HEK293 (cell line): Measurements from ENCODE around the gene CDH2.

ENCODE experiments used
- CTCF ChIA-PET: fragments of 350-600 bp; formaldehyde crosslinking; extraction: SDS; loops from one replicate; lab custom pipeline; 2021; ENCODE audit warnings: antibody characterized with exemption; lab: Yijun Ruan, JAX
- POLR2A ChIA-PET: fragments of 300-600 bp; formaldehyde crosslinking; extraction: SDS; loops from one replicate; lab custom pipeline; 2020; ENCODE audit warnings: antibody characterized with exemption, inconsistent platforms; lab: Yijun Ruan, JAX
- H3K27ac ChIP-seq: fragments of 200-500 bp; sonication (Bioruptor generic); 2 replicates; pipeline ENCODE4 v1.5.1; 2014; ENCODE audit warnings: low read depth, low read length, control low read depth, inconsistent platforms; ENCODE audit errors: extremely low read depth
- H3K36me3 ChIP-seq, 2 experiments: fragments of 200-500 bp in 1 of 2; sonication (Bioruptor generic) in 1 of 2; 1 replicate in 1 of 2; 2 replicates in 1 of 2; pipeline ENCODE4 v1.5.1; 2014 to 2017; ENCODE audit warnings: inconsistent platforms in 2 of 2, low read length in 2 of 2; ENCODE audit not compliant: control insufficient read depth in 2 of 2, insufficient read depth in 1 of 2
- H3K4me1 ChIP-seq: fragments of 200-500 bp; sonication (Bioruptor generic); 2 replicates; pipeline ENCODE4 v1.5.1; 2014; ENCODE audit warnings: mild to moderate bottlenecking, low read length, inconsistent platforms; ENCODE audit not compliant: control insufficient read depth, insufficient read depth
- H3K4me3 ChIP-seq: 2 replicates; pipeline ENCODE4 v1.5.1; 2011; ENCODE audit warnings: low read depth, mild to moderate bottlenecking, control low read depth, low read length, moderate library complexity
- H3K9me3 ChIP-seq: fragments of 200-500 bp; sonication (Bioruptor generic); 2 replicates; pipeline ENCODE4 v1.5.1; 2014; ENCODE audit warnings: low read depth, low read length, inconsistent platforms; ENCODE audit not compliant: control insufficient read depth, insufficient read depth
- GLI2 ChIP-seq: fragments of 450-650 bp; formaldehyde crosslinking; IDR thresholded peaks from 2 replicates; pipeline ENCODE4; 2017; ENCODE audit warnings: missing biosample characterization, missing genetic modification characterization, low read depth, borderline replicate concordance
- GLIS2 ChIP-seq: fragments of 450-650 bp; formaldehyde crosslinking; IDR thresholded peaks from 2 replicates; pipeline ENCODE4 v1.5.1; 2016; ENCODE audit warnings: missing biosample characterization, missing genetic modification characterization
- YY2 ChIP-seq: fragments of 450-650 bp; formaldehyde crosslinking; IDR thresholded peaks from 2 replicates; pipeline ENCODE4 v1.5.1; 2016; ENCODE audit warnings: missing biosample characterization, missing genetic modification characterization
- ZBTB20 ChIP-seq: fragments of 450-650 bp; formaldehyde crosslinking; IDR thresholded peaks from 2 replicates; pipeline ENCODE4 v1.5.1; 2016; ENCODE audit warnings: missing biosample characterization, missing genetic modification characterization
- ZNF132 ChIP-seq: fragments of 450-650 bp; formaldehyde crosslinking; IDR thresholded peaks from 2 replicates; pipeline ENCODE4 v1.5.1; 2017; ENCODE audit warnings: missing biosample characterization, missing genetic modification characterization, borderline replicate concordance
- ZNF140 ChIP-seq: fragments of 450-650 bp; formaldehyde crosslinking; IDR thresholded peaks from 2 replicates; pipeline ENCODE4 v1.5.1; 2016; ENCODE audit warnings: missing biosample characterization, missing genetic modification characterization
- ZNF155 ChIP-seq: fragments of 450-650 bp; formaldehyde crosslinking; IDR thresholded peaks from 2 replicates; pipeline ENCODE4 v1.5.1; 2016; ENCODE audit warnings: missing biosample characterization, missing genetic modification characterization
- ZNF223 ChIP-seq: fragments of 450-650 bp; formaldehyde crosslinking; IDR thresholded peaks from 2 replicates; pipeline ENCODE4 v1.5.1; 2016; ENCODE audit warnings: missing biosample characterization, missing genetic modification characterization
- ZNF473 ChIP-seq: fragments of 450-650 bp; formaldehyde crosslinking; IDR thresholded peaks from 2 replicates; pipeline ENCODE4 v1.5.1; 2017; ENCODE audit warnings: missing biosample characterization, missing genetic modification characterization
- ZNF548 ChIP-seq: fragments of 450-650 bp; formaldehyde crosslinking; IDR thresholded peaks from 2 replicates; pipeline ENCODE4 v1.5.1; 2016; ENCODE audit warnings: missing biosample characterization, missing genetic modification characterization
- ZNF560 ChIP-seq: fragments of 450-650 bp; formaldehyde crosslinking; IDR thresholded peaks from 2 replicates; pipeline ENCODE4 v1.5.1; 2017; ENCODE audit warnings: missing biosample characterization, missing genetic modification characterization, borderline replicate concordance
- ZNF624 ChIP-seq: fragments of 450-650 bp; formaldehyde crosslinking; IDR thresholded peaks from 2 replicates; pipeline ENCODE4 v1.5.1; 2017; ENCODE audit warnings: missing biosample characterization, missing genetic modification characterization
- ZNF677 ChIP-seq: fragments of 450-650 bp; IDR thresholded peaks from 2 replicates; pipeline ENCODE4 v1.5.0; 2018; ENCODE audit warnings: missing biosample characterization, mild to moderate bottlenecking, missing genetic modification characterization, moderate library complexity
- ZNF747 ChIP-seq: fragments of 450-650 bp; formaldehyde crosslinking; IDR thresholded peaks from 2 replicates; pipeline ENCODE4 v1.5.1; 2016; ENCODE audit warnings: missing biosample characterization, missing genetic modification characterization
- TF ChIP-seq, protein P1 (sequence below): fragments of 450-650 bp; formaldehyde crosslinking; IDR thresholded peaks from 2 replicates; pipeline ENCODE4 v1.5.1; 2016; ENCODE audit warnings: missing biosample characterization, missing genetic modification characterization
- TF ChIP-seq, protein P2 (sequence below): fragments of 450-650 bp; formaldehyde crosslinking; IDR thresholded peaks from 2 replicates; pipeline ENCODE4 v1.5.1; 2016; ENCODE audit warnings: missing biosample characterization, missing genetic modification characterization, low read depth
- TF ChIP-seq, protein P3 (sequence below): fragments of 450-650 bp; formaldehyde crosslinking; conservative IDR thresholded peaks from 2 replicates; pipeline ENCODE4 v1.5.1; 2016; ENCODE audit warnings: low read depth, missing biosample characterization, missing genetic modification characterization
- TF ChIP-seq, protein P4 (sequence below): fragments of 450-650 bp; formaldehyde crosslinking; IDR thresholded peaks from 2 replicates; pipeline ENCODE4 v1.5.1; 2016; ENCODE audit warnings: missing biosample characterization, missing genetic modification characterization
- TF ChIP-seq, protein P5 (sequence below): fragments of 450-650 bp; formaldehyde crosslinking; IDR thresholded peaks from 2 replicates; pipeline ENCODE4 v1.5.0; 2017; ENCODE audit warnings: missing biosample characterization, missing genetic modification characterization, borderline replicate concordance

Gene CDH2

DNA sequence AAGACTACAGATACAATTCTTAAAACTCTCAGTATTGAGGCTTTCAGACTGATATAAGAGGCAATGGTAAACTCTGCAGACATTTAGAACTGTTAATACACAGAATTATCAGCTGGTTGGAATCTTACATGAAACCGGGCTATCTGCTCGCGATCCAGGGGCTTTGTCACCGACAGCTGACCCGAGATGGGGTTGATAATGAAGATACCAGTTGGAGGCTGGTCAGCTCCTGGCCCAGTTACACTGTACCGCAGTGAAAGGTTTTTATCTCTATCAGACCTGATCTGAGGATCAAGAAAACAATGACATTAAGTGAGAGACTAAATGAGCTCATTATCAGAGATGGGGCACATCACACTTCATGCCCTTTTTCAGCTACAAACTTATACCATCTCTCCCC is 167.3 kb downstream of the CDH2 start:
- CTCF ChIA-PET, result interaction anchor here (0.6 kb wide), 1 partner anchor 230 kb away, joined by 3 read pairs; no protein-coding TSS in a partner anchor

More for the DNA sequence above, 167.3 kb downstream of the CDH2 start:
- Histone ChIP-seq H3K27ac (no peak overlapping the region), H3K36me3 (peaks cover 4 to 21% of the 10 kb centered on the region in 2 experiments; a peak in 2 of 3 replicates), H3K4me3 (no peak overlapping the region), H3K9me3 (no peaks in the 10 kb centered on the region), H3K4me1 (peaks cover 6% of the 10 kb centered on the region; the same call in 1 of the 2 replicates)
- TF ChIP-seq GLI2 (no peak), ZNF155 (no peak), YY2 (tag by site-specific recombination) (no peak), ZNF560 (no peak), GLIS2 (tag by site-specific recombination) (no peak), ZNF677 (tag by site-specific recombination) (no peak), ZNF548 (tag by site-specific recombination) (no peak), ZNF132 (tag by site-specific recombination) (no peak), ZNF747 (tag by site-specific recombination) (no peak), ZNF140 (tag by site-specific recombination) (no peak), ZNF473 (no peak), ZBTB20 (tag by site-specific recombination) (no peak), ZNF624 (tag by site-specific recombination) (no peak), ZNF223 (tag by site-specific recombination) (no peak)
- TF ChIP-seq, protein P1, sequence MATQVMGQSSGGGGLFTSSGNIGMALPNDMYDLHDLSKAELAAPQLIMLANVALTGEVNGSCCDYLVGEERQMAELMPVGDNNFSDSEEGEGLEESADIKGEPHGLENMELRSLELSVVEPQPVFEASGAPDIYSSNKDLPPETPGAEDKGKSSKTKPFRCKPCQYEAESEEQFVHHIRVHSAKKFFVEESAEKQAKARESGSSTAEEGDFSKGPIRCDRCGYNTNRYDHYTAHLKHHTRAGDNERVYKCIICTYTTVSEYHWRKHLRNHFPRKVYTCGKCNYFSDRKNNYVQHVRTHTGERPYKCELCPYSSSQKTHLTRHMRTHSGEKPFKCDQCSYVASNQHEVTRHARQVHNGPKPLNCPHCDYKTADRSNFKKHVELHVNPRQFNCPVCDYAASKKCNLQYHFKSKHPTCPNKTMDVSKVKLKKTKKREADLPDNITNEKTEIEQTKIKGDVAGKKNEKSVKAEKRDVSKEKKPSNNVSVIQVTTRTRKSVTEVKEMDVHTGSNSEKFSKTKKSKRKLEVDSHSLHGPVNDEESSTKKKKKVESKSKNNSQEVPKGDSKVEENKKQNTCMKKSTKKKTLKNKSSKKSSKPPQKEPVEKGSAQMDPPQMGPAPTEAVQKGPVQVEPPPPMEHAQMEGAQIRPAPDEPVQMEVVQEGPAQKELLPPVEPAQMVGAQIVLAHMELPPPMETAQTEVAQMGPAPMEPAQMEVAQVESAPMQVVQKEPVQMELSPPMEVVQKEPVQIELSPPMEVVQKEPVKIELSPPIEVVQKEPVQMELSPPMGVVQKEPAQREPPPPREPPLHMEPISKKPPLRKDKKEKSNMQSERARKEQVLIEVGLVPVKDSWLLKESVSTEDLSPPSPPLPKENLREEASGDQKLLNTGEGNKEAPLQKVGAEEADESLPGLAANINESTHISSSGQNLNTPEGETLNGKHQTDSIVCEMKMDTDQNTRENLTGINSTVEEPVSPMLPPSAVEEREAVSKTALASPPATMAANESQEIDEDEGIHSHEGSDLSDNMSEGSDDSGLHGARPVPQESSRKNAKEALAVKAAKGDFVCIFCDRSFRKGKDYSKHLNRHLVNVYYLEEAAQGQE (tag by site-specific recombination), result no peak
- TF ChIP-seq, protein P2, sequence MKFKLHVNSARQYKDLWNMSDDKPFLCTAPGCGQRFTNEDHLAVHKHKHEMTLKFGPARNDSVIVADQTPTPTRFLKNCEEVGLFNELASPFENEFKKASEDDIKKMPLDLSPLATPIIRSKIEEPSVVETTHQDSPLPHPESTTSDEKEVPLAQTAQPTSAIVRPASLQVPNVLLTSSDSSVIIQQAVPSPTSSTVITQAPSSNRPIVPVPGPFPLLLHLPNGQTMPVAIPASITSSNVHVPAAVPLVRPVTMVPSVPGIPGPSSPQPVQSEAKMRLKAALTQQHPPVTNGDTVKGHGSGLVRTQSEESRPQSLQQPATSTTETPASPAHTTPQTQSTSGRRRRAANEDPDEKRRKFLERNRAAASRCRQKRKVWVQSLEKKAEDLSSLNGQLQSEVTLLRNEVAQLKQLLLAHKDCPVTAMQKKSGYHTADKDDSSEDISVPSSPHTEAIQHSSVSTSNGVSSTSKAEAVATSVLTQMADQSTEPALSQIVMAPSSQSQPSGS (tag by site-specific recombination), result no peak
- TF ChIP-seq, protein P3, sequence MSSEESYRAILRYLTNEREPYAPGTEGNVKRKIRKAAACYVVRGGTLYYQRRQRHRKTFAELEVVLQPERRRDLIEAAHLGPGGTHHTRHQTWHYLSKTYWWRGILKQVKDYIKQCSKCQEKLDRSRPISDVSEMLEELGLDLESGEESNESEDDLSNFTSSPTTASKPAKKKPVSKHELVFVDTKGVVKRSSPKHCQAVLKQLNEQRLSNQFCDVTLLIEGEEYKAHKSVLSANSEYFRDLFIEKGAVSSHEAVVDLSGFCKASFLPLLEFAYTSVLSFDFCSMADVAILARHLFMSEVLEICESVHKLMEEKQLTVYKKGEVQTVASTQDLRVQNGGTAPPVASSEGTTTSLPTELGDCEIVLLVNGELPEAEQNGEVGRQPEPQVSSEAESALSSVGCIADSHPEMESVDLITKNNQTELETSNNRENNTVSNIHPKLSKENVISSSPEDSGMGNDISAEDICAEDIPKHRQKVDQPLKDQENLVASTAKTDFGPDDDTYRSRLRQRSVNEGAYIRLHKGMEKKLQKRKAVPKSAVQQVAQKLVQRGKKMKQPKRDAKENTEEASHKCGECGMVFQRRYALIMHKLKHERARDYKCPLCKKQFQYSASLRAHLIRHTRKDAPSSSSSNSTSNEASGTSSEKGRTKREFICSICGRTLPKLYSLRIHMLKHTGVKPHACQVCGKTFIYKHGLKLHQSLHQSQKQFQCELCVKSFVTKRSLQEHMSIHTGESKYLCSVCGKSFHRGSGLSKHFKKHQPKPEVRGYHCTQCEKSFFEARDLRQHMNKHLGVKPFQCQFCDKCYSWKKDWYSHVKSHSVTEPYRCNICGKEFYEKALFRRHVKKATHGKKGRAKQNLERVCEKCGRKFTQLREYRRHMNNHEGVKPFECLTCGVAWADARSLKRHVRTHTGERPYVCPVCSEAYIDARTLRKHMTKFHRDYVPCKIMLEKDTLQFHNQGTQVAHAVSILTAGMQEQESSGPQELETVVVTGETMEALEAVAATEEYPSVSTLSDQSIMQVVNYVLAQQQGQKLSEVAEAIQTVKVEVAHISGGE (tag by site-specific recombination), result no peak
- TF ChIP-seq, protein P4, sequence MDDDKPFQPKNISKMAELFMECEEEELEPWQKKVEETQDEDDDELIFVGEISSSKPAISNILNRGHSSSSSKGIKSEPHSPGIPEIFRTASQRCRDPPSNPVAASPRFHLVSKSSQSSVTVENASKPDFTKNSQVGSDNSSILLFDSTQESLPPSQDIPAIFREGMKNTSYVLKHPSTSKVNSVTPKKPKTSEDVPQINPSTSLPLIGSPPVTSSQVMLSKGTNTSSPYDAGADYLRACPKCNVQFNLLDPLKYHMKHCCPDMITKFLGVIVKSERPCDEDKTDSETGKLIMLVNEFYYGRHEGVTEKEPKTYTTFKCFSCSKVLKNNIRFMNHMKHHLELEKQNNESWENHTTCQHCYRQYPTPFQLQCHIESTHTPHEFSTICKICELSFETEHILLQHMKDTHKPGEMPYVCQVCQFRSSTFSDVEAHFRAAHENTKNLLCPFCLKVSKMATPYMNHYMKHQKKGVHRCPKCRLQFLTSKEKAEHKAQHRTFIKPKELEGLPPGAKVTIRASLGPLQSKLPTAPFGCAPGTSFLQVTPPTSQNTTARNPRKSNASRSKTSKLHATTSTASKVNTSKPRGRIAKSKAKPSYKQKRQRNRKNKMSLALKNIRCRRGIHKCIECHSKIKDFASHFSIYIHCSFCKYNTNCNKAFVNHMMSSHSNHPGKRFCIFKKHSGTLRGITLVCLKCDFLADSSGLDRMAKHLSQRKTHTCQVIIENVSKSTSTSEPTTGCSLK, result no peak
- TF ChIP-seq, protein P5, sequence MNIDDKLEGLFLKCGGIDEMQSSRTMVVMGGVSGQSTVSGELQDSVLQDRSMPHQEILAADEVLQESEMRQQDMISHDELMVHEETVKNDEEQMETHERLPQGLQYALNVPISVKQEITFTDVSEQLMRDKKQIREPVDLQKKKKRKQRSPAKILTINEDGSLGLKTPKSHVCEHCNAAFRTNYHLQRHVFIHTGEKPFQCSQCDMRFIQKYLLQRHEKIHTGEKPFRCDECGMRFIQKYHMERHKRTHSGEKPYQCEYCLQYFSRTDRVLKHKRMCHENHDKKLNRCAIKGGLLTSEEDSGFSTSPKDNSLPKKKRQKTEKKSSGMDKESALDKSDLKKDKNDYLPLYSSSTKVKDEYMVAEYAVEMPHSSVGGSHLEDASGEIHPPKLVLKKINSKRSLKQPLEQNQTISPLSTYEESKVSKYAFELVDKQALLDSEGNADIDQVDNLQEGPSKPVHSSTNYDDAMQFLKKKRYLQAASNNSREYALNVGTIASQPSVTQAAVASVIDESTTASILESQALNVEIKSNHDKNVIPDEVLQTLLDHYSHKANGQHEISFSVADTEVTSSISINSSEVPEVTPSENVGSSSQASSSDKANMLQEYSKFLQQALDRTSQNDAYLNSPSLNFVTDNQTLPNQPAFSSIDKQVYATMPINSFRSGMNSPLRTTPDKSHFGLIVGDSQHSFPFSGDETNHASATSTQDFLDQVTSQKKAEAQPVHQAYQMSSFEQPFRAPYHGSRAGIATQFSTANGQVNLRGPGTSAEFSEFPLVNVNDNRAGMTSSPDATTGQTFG (tag by site-specific recombination), result no peak
- POLR2A ChIA-PET, result no interaction called here
